Measurements from ENCODE around the gene PLA2G5.

GRCh38 chr1:20089328-20090077, 19.5 kb downstream of the PLA2G5 start:
- TF ChIP-seq CTCF (optimal IDR thresholded peaks at IDR 0.05 in 1 of 3, IDR thresholded peaks at IDR 0.05 in 1 of 3, conservative IDR thresholded peaks at IDR 0.05 in 1 of 3; ENCODE audit: extremely low read depth in 1 of 3, insufficient read depth in 2 of 3, low read length in 3 of 3) (no peak), EZH2 (IDR thresholded peaks at IDR 0.05; ENCODE audit: low read length) (no peak)

Measured in keratinocyte (primary cell).